B cell (primary cell): Measurements from ENCODE around the gene RGS14. TPM values are rescaled to one million over a fixed set of nuclear protein-coding genes. Genes with fewer than 3 reads are reported as not detected.

Experiments
- ATAC-seq: fragments of 200-7000 bp; cut with Tn5 transposase; one replicate; pipeline ENCODE4 v1.10.0; 2021; ENCODE audit warnings: low read depth, mild to moderate bottlenecking, moderate number of reproducible peaks, moderate library complexity
- CTCF ChIA-PET: fragments of 350-600 bp; sonication (Branson Sonifier 250); formaldehyde crosslinking; loops from one replicate; lab custom pipeline; 2021; ENCODE audit warnings: antibody characterized with exemption, inconsistent platforms; lab: Charles Lee
- POLR2A ChIA-PET: fragments of 350-600 bp; sonication (Branson Sonifier 250); formaldehyde crosslinking; loops from one replicate; lab custom pipeline; 2021; ENCODE audit warnings: antibody characterized with exemption; lab: Charles Lee
- DNase-seq: peaks from one replicate; pipeline ENCODE4 v3.0.0; 2013
- H2AFZ ChIP-seq: 2 replicates; pipeline ENCODE4 v1.6.1; 2012; ENCODE audit warnings: mild to moderate bottlenecking, low read depth, low read length; ENCODE audit not compliant: insufficient read depth, poor library complexity, severe bottlenecking
- H3K27ac ChIP-seq, 2 donors: 1 replicate in 1 of 2; 2 replicates in 1 of 2; pipeline ENCODE4 v1.5.1; 2012 to 2013; ENCODE audit warnings: low read length in 2 of 2, mild to moderate bottlenecking in 2 of 2, moderate library complexity in 1 of 2
- H3K27me3 ChIP-seq, 4 experiments: fragments of 200-600 bp in 1 of 4; sonication (generic) in 1 of 4; replicated peaks in 1 of 4; 1 replicate in 2 of 4; 2 replicates in 2 of 4; pipeline versions ENCODE4 v1.6.1 to v1.7.0; 2013 to 2016; ENCODE audit warnings: low read length in 3 of 4, mild to moderate bottlenecking in 2 of 4, mixed read lengths in 1 of 4, moderate library complexity in 1 of 4; ENCODE audit not compliant: insufficient read depth in 4 of 4, control insufficient read depth in 3 of 4; ENCODE audit errors: control extremely low read depth in 1 of 4
- H3K36me3 ChIP-seq, 2 experiments: replicated peaks in 1 of 2; 1 replicate in 1 of 2; 2 replicates in 1 of 2; pipeline versions ENCODE4 v1.6.1 to v1.7.1; 2013; ENCODE audit warnings: low read length in 1 of 2; ENCODE audit not compliant: insufficient read depth in 2 of 2, control insufficient read depth in 1 of 2; ENCODE audit errors: control extremely low read depth in 1 of 2, extremely low read depth in 1 of 2
- H3K4me1 ChIP-seq, 2 donors: fragments of 200-600 bp in 1 of 2; sonication (generic) in 1 of 2; 1 replicate in 1 of 2; 2 replicates in 1 of 2; pipeline versions ENCODE4 v1.5.1 to v1.6.1; 2013 to 2017; ENCODE audit warnings: low read length in 2 of 2; ENCODE audit not compliant: control insufficient read depth in 2 of 2, insufficient read depth in 2 of 2
- H3K4me2 ChIP-seq: replicated peaks from 2 replicates; pipeline ENCODE3; 2012; ENCODE audit warnings: mild to moderate bottlenecking, low read depth, low read length; ENCODE audit not compliant: poor library complexity, severe bottlenecking
- H3K4me3 ChIP-seq, 5 experiments: fragments of 200-600 bp in 1 of 5; sonication (generic) in 1 of 5; 1 replicate in 3 of 5; 2 replicates in 2 of 5; pipeline versions ENCODE4 v1.5.1 to v1.7.0; 2011 to 2016; ENCODE audit warnings: low read length in 4 of 5, mild to moderate bottlenecking in 4 of 5, low read depth in 2 of 5, control low read depth in 1 of 5, moderate library complexity in 1 of 5; ENCODE audit not compliant: insufficient read depth in 1 of 5; ENCODE audit errors: control extremely low read depth in 1 of 5, extremely low read depth in 1 of 5
- H3K79me2 ChIP-seq: fragments of 200-600 bp; sonication (generic); one replicate; pipeline ENCODE4 v1.6.0; 2016; ENCODE audit warnings: low read length; ENCODE audit not compliant: control insufficient read depth, insufficient read depth
- H3K9ac ChIP-seq: fragments of 200-600 bp; sonication (generic); 2 replicates; pipeline ENCODE4 v1.6.1; 2017; ENCODE audit warnings: mild to moderate bottlenecking, low read length, moderate library complexity
- H3K9me3 ChIP-seq, 3 donors: one replicate each; pipeline versions ENCODE4 v1.6.1 to v1.7.1; 2013; ENCODE audit warnings: low read length in 2 of 3; ENCODE audit not compliant: control insufficient read depth in 2 of 3, insufficient read depth in 1 of 3; ENCODE audit errors: control extremely low read depth in 1 of 3
- H4K20me1 ChIP-seq: 2 replicates; pipeline ENCODE4 v1.6.0; 2012; ENCODE audit warnings: mild to moderate bottlenecking, low read length; ENCODE audit not compliant: insufficient read depth, control insufficient read depth, poor library complexity, severe bottlenecking
- H3K27ac Mint-ChIP-seq: one replicate; pipeline ENCODE4 v1.8.0; 2021; ENCODE audit warnings: mixed read lengths
- H3K27me3 Mint-ChIP-seq: one replicate; pipeline ENCODE4 v1.8.0; 2021; ENCODE audit warnings: mixed read lengths
- H3K4me1 Mint-ChIP-seq: one replicate; pipeline ENCODE4 v1.8.0; 2021; ENCODE audit warnings: mixed read lengths
- H3K4me3 Mint-ChIP-seq: one replicate; pipeline ENCODE4 v1.8.0; 2021; ENCODE audit warnings: mixed read lengths
- H3K9me3 Mint-ChIP-seq: one replicate; pipeline ENCODE4 v1.8.0; 2022; ENCODE audit warnings: mixed read lengths; ENCODE audit not compliant: insufficient read depth
- EZH2 ChIP-seq: IDR thresholded peaks from 2 replicates; pipeline ENCODE4 v1.6.1; 2012; ENCODE audit warnings: borderline replicate concordance, low read depth, mild to moderate bottlenecking, moderate library complexity, low read length; ENCODE audit not compliant: insufficient read depth, poor library complexity, severe bottlenecking
- WGBS: methylation state at CpG from one replicate; pipeline ENCODE4 v1.1.5; 2013; ENCODE audit warnings: missing lambda C conversion rate; ENCODE audit not compliant: insufficient coverage; 5-methylcytosine and 5-hydroxymethylcytosine counted together
- intact Hi-C: fragments of 100-400 bp; cut with micrococcal nuclease; formaldehyde crosslinking; loops from one replicate; pipeline ENCODE4 v1.10.0; 2022
- polyA plus RNA-seq: library from polyadenylated mRNA; depleted of rRNA; stranded (reverse); fragments of >200 nt; gene quantifications from 2 replicates; pipeline ENCODE4 v1.2.3, GENCODE V29; 2012
- total RNA-seq, 2 donors: library from RNA; stranded (reverse); fragments of 120-200 nt in 1 of 2; gene quantifications; 1 replicate in 1 of 2; 2 replicates in 1 of 2; pipeline versions ENCODE4 v1.2.3 to v1.2.4, GENCODE V29; 2013 to 2022
- TF ChIP-seq, protein P1 (sequence below): fragments of 200-600 bp; IDR thresholded peaks from one replicate; pipeline ENCODE4 v1.8.0; 2022; ENCODE audit warnings: antibody characterized with exemption, mild to moderate bottlenecking

RGS14 gene
- total and polyA plus RNA-seq, 2 donors (not counting 1 experiment from before 2014, with no cell fraction given) = 85.8 to 184 TPM

DNA sequence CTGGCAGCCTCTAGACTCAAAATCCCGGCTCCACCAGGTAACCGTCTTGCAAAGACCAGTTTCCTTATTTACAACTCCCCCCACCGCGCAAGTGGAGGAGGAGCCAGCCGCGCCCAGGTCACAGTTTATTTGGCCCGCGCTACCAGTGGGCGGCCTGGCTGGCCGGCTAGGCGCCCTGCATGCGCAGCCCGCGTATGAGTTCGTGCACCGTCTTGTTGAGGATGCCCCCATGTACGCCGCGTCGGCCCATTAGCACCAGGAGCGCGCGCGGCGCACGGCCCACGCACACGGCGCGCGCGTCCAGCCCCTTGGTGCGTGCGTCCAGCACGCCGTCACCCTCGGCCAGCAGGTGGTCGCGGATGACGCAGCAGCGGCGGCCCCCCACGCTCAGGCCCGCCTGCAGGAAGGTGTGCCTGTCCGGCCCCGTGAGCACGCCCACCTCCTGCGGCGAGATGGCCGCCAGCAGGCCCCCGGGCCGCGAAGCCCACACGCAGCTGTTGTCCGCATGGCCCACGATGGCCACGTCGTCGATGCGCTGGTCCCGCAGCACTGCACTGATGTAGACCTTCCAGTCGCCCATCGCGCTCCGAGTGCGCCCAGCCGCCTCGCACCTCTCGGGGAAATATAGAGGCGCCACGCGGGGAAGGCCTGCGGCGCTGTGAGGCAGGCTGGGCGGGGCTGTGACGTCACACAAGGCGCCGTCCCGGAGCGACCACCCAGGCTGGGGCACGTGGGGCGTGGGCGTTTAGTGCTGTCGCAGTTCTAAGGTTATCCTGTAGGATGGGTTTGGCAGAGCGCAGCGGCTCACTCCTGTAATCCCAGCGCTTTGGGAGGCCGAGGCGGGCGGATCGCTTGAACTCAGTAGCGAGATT, 42.5 kb downstream of the RGS14 start, which contains the start of gene PFN3:
Gene PFN3 (minus strand): TSS at position 665 of the 872 bp plus-strand sequence. CDS start 85 bp downstream, at position 580.
- Histone ChIP-seq H3K4me1 (peaks cover 25 to 33% of the 10 kb centered on the region in 2 donors), H3K27ac (no peak within 1 kb of the TSS), H4K20me1 (no peaks in the 10 kb centered on the region), H2AFZ (no peak within 1 kb of the TSS), H3K36me3 (no peaks in the 10 kb centered on the region), H3K9ac (no peak within 1 kb of the TSS), H3K27me3 (peaks cover 0 to 40% (median 9%) of the 10 kb centered on the region in 4 experiments), H3K79me2 (no peaks in the 10 kb centered on the region), H3K4me2 (no peak within 1 kb of the TSS), H3K4me3 (no peak within 1 kb of the TSS), H3K9me3 (peaks cover 0 to 19% (median 0%) of the 10 kb centered on the region in 3 donors)
- 83% methylated on average over 76 of the region's 92 CpGs for WGBS
- ChIA-PET CTCF (interaction anchor here (6.1 to 12.7 kb wide), 2 partner anchors 9 to 48 kb away, joined by 146 to 628 read pairs; partner anchors contain the start of gene PRR7), POLR2A (interaction anchor here (0.8 kb wide), 1 partner anchor 55 kb away, joined by 3 read pairs; no protein-coding TSS in a partner anchor)
- intact Hi-C loops = loop anchor here (10.0 kb wide), 2 partner anchors 205 to 285 kb away; partner anchors contain the start of gene B4GALT7
- Mint-ChIP-seq H3K4me3 (no peak within 1 kb of the TSS), H3K4me1 (peaks cover 26% of the 10 kb centered on the region), H3K27me3 (peaks cover 14% of the 10 kb centered on the region), H3K9me3 (no peaks in the 10 kb centered on the region), H3K27ac (no peak within 1 kb of the TSS)
- TF ChIP-seq, protein P1, sequence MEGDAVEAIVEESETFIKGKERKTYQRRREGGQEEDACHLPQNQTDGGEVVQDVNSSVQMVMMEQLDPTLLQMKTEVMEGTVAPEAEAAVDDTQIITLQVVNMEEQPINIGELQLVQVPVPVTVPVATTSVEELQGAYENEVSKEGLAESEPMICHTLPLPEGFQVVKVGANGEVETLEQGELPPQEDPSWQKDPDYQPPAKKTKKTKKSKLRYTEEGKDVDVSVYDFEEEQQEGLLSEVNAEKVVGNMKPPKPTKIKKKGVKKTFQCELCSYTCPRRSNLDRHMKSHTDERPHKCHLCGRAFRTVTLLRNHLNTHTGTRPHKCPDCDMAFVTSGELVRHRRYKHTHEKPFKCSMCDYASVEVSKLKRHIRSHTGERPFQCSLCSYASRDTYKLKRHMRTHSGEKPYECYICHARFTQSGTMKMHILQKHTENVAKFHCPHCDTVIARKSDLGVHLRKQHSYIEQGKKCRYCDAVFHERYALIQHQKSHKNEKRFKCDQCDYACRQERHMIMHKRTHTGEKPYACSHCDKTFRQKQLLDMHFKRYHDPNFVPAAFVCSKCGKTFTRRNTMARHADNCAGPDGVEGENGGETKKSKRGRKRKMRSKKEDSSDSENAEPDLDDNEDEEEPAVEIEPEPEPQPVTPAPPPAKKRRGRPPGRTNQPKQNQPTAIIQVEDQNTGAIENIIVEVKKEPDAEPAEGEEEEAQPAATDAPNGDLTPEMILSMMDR = no peak
- TF ChIP-seq EZH2 = no peak
- DNase-seq = peak; percentile 19
- ATAC-seq = no peak
